Fibroblast of the aortic adventitia (primary cell): ENCODE data around the gene TPP1. TPM values are rescaled to one million over a fixed set of nuclear protein-coding genes. Genes with fewer than 3 reads are reported as not detected.

Experiments used
- DNase-seq: peaks from one replicate; pipeline ENCODE4 v3.0.0-alpha.2; 2010; ENCODE audit warnings: low read depth
- H3K4me3 ChIP-seq: 2 replicates; pipeline ENCODE4 v1.5.1; 2011; ENCODE audit warnings: low read depth, mild to moderate bottlenecking, control low read depth, low read length, moderate library complexity
- CTCF ChIP-seq: IDR thresholded peaks from 2 replicates; pipeline ENCODE4 v1.5.1; 2011; ENCODE audit warnings: mild to moderate bottlenecking, low read length, control low read depth, inconsistent platforms; ENCODE audit not compliant: insufficient read depth
- total RNA-seq: library from RNA; depleted of rRNA; stranded (reverse); fragments of >200 nt; gene quantifications from 2 replicates; pipeline ENCODE4 v1.2.3, GENCODE V29; 2012; ENCODE audit warnings: low replicate concordance

The TPP1 gene
- total RNA-seq, 1 donor = 60.2 TPM

DNA sequence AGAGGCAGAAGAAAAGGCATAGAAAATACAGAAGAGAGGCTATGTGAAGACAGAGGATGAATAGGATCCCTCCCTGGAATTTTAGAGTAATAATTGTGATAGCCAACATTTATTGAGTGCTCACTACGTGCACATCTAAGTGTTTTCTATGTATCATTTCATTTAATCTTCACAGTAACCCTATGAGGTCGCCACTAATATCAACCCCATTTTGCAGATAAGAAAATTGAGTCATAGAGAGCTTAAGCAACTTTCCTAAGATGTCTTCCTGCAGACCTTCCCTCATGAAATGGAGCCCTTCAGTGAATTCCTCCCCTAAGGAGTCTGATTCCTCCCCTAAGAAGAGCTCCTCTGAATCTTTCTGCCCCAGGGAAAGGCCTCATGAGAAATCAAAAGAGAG lies 53.9 kb downstream of the TPP1 start:
- TF ChIP-seq CTCF = no peak
- DNase-seq = no peak

GRCh38 chr11:6563667-6564066 lies 55.6 kb downstream of the TPP1 start:
- no peak for DNase-seq
- H3K4me3 ChIP-seq = no peak overlapping the region
- no peak for TF ChIP-seq CTCF

More for the DNA sequence above, 53.9 kb downstream of the TPP1 start:
- H3K4me3 ChIP-seq = no peak overlapping the region

DNA sequence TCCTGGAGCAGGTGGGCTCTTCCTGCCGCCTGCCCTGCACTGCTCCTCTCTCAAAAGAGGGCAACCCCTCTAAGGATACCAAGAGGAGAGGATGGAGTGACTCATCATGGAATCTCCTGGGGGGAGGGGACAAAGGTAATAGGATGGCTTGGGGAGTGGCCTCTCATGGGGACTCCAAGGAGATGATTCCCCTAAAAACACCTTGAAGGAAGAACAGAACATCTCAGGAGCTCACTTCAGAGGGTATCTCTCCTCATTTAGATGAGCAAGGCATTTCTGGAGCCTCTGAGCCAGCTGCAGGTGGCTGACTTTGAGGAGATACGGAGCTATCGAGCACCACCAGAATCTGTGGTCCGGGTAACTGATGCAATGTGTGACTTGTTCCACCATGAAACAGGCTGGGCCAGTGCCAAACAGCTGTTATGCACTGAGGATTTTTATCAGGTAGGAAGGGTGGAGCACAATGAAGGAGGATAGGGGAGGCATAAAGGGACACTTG lies 56.1 kb downstream of the TPP1 start:
- no peak for TF ChIP-seq CTCF
- H3K4me3 ChIP-seq = no peak overlapping the region
- DNase-seq = no peak

Other genes starting within 250 kb of the TPP1 start
- gene SMPD1, start 228.9 kb downstream of the TPP1 start, total RNA-seq = 44.8 and 63.9 TPM in 2 replicates
- 41.8 and 52.4 TPM in 2 replicates for gene APBB1, start 200.3 kb downstream of the TPP1 start, total RNA-seq
- 1.2 TPM in 1 of 2 replicates, not detected in the other for gene HPX, start 178.4 kb downstream of the TPP1 start, total RNA-seq
- 18.9 and 23.8 TPM in 2 replicates for gene TRIM3, start 145.5 kb downstream of the TPP1 start, total RNA-seq
- gene ARFIP2, start 138.1 kb downstream of the TPP1 start, total RNA-seq = 45.7 and 49.1 TPM in 2 replicates
- 30.1 and 41.8 TPM in 2 replicates for gene TIMM10B, start 137.9 kb downstream of the TPP1 start, total RNA-seq
- gene DNHD1, start 122.1 kb downstream of the TPP1 start, total RNA-seq = 6.7 and 8.2 TPM in 2 replicates
- 8.2 and 10.2 TPM in 2 replicates for gene RRP8, start 15.8 kb downstream of the TPP1 start, total RNA-seq
- 115 and 145 TPM in 2 replicates for gene ILK, start 15.6 kb downstream of the TPP1 start, total RNA-seq
- gene TAF10, start 7.2 kb downstream of the TPP1 start, total RNA-seq = 46.3 and 101 TPM in 2 replicates
- 5.2 and 19.0 TPM in 2 replicates for gene DCHS1, start 36.4 kb upstream of the TPP1 start, total RNA-seq
- gene MRPL17, start 63.9 kb upstream of the TPP1 start, total RNA-seq = 26.6 and 49.1 TPM in 2 replicates
- 0.09 and 0.33 TPM in 2 replicates for gene OR2AG2, start 152.6 kb upstream of the TPP1 start, total RNA-seq
- gene OR2AG1, start 163.6 kb upstream of the TPP1 start, total RNA-seq = not detected in 2 replicates
- 0.27 and 0.33 TPM in 2 replicates for gene OR6A2, start 180.3 kb upstream of the TPP1 start, total RNA-seq
- gene OR10A5, start 226.3 kb upstream of the TPP1 start, total RNA-seq = not detected in 2 replicates
- not detected in 2 replicates for gene OR10A2, start 243.6 kb upstream of the TPP1 start, total RNA-seq